Embryonic facial prominence (tissue), 1 donor: ENCODE measurements around the gene CLRN3.

Experiments
- DNase-seq: peaks from one replicate; pipeline ENCODE4 v3.0.0-alpha.2; 2016; ENCODE audit errors: extremely low spot score

CLRN3 gene

GRCh38 chr10:127892743-127893142, at the start of gene CLRN3:
TSS of gene CLRN3 (minus strand) at chr10:127892941. CDS start at chr10:127892784, 157 bp downstream.
- DNase-seq, result no peak

GRCh38 chr10:127940866-127941640, 48.3 kb upstream of the CLRN3 start:
- no peak for DNase-seq

- DNase-seq, result no peak
These were observed 47.1 kb upstream of the CLRN3 start for GRCh38 chr10:127939786-127940330.

DNA sequence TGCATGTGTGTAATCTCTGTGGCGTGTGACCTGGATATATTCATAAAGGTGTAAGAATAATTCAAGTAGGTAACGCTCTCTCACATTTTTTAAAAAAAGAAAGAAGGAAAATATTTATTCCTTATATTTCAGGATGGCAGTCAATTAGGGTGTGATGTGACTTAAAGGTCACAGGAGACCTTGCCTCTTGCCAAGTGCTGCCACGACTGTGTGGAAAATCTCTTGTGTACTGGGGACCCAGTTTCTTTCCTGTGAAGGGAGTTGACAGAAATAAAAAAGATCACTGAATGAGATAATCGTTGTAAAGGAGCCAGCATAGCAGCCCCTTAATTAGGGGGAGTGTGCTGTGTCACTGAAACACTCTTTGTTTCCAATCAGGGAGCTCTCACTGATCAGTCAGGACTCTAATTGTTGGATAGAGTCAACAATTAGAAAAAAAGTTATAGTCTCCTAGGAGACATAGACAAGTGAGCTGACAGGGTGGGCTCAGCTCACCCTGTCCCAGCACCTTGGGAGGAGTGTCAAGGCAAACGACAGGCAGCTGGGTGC, 45.2 kb upstream of the CLRN3 start:
- no peak for DNase-seq

DNA sequence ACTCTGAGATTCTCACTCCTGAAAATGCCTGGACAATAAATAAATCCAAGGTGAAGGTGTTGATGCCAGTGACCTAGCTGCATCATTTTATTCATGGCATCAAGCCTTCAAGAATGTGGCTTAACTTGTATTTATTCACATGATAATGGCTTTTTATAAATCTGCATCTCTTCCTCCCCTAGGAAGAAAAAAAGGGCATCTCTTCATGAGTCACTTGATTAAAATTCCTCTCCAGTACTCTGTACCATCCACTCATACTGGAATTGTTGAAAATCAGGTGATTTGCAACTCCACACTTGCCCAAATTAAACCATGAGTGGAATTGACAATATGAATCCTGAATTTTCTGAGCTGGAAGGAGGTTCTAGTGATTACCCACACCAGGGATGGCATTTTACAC, 44.3 kb upstream of the CLRN3 start:
- DNase-seq, result no peak

GRCh38 chr10:127935071-127935561, 42.4 kb upstream of the CLRN3 start:
- DNase-seq, result no peak

GRCh38 chr10:127934383-127934782, 41.6 kb upstream of the CLRN3 start:
- no peak for DNase-seq

DNA sequence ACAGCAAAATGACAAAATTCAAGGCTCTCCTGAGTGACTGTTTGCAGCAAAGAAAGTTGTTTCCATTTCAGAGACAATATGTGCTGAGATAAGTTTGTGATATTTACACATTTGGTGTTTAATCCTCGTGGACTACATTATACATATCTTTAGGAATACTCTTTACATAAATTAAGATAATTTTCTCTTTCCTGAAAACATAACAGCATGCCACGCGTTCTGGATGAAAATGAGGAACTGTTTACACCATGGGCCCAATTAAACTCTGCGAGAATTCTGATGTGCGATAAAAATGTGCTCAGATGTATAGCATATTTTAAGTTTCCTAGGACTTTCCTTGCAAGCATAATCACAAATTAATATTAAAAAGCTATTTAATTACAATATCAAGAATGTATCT, 40.5 kb upstream of the CLRN3 start:
- DNase-seq, result no peak

DNA sequence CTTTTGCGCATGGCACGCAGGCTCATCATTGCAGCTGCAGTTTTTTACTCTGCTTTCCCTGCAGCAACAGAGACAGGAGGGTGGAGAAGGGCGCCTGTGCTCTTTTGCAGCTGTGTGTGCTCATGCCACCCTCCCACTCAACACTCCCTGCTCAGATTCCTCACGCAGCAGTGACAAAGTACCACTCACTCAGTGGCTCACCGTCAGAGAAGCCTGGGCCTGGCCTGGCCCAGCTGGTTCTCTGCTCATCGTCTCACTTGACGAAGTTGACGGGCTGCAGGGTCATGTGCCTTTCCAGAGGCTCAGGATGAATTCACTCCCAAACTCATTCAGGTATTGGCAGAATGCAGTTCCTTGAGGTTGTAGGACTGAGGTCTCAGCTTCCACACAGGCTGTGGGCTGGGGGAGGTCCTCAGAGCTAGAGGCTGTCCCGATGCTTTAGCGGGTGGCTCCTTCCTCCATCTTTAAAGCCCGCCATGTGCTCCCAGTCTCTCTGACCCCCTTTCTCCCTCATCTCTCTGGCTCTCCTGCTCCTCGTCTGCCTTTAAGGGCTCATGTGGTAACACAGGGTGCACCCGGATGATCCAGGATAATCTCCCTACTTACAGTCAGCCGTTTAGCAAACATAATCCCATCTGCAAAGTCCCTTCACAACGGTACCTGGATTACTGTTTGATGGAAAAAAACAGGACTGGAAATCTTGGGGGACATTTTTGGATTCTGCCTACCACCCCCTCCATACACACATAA, 40.0 kb upstream of the CLRN3 start:
- DNase-seq, result no peak

DNA sequence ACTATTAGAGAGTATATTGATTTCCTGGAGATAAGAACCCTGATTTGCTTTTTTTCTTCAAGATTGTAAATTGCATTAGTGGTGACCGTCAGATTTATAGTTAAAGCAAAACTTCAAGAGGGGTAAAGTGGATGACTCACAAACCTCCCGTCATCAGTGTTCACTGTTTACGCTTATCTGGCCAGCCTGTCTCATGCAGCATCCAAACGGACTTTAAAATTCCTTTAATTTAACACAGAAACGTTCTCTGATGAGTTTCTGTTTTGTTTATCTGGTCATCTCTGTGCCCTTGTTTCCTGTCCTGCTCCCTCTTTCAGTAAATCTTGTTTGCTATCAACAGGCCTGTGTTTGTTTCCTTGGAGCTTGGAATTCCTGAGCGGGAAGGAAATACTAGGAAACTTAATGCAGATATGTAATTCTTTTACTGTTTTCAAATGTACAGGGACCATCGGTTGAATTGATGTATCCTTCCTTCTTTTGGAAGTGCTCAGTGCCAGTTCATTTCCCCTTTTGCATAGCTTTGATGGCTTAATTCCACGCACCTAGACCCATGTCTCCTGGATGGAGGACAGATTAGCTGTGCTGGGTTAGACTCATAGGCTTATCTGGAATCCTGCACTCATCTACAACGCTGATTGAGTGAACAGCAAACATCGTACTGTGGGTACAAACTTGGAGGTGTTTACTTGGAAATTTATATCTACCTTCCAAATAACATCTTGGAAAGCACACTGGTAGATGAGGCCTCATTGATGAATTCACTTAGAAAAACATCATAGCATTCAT, 35.5 kb upstream of the CLRN3 start:
- DNase-seq, result no peak

GRCh38 chr10:127926455-127926854, 33.7 kb upstream of the CLRN3 start:
- no peak for DNase-seq

DNA sequence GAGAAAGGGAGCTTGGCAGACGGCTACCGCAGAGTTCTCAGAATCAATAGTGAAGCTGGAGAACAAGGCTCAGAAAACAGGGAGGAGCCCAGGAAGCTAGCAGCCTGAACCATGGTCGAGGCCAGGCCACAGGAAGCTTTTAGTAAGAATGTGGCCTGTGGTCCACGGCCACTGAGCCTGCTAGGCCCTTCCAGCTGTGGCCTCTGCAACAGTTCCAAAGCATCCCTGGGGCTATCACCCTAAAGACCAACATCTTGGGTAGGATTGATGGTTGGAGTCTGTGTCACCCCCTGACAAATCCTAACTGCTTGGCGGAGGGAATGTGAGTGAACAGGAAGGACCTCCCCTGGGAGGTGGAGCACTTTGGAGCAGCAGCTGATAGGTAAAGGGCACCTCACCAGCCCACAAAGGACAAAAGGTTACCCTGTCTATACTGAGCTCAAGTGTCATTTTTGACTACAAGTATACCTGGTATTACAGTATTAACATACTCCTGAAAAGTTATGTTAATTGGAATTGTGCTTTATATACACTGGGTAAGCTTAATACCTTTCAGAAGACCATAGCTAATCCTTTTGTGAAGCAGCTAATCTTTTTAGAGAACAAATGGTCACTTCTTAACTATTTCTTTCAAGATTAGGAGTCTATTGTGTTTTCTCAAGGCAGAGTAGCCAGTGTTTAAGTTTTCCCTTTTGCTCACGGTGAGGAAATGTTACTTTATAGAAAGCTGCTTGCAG, 32.9 kb upstream of the CLRN3 start:
- DNase-seq, result no peak

DNA sequence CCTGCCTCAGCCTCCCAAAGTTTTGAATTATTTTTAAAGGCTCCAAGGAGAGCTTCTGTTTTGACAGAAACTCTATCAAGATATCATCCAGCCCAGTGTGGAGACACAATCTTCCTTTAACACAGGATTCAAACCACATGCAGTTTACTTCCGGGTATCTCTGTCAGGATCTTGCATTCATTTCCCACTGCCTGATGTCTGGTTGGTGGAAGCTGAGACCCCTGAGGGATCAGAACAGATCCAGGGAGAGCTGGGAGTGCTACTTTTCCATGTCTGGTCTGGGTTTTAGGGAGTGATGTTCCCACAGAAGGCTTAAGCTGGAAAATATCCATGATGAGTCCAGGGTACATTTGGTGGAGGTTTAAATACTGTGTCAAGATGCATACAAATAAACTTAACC, 30.9 kb upstream of the CLRN3 start:
- no peak for DNase-seq

DNA sequence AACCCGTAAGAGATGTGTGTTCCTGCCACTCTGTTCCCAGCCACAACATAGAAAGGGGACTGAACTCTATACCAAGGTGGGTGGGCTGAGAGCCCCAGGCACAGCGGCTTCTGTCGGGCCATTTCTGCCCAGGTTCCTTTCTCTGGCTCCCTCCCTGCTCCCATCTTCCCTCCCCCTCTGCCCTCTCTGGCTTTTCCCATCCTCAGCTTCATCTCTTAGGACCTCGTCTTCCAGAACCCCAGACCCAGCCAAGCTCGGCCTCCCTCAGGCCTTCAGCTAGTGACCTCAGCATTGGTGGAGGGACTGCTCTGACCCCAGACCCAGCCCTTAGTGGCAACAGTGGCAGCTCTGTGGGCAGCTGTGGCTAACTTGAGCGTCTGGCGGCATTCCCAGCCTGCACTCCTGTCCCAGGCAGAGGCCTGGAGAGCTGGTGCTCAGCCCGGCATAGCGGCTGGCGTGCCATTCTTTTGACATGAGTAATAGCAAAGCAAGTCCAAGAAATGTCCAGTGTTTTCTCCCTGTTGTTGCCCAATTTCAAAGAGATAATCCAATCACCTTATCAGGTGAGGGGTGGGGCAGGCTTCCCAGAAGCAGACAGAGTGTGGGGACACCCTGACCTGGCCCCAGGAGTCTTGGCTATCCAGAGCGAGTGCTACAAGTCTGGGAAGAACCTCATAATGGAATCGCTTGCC, 30.1 kb upstream of the CLRN3 start:
- DNase-seq, result no peak

- no peak for DNase-seq
These were observed 29.5 kb upstream of the CLRN3 start for GRCh38 chr10:127922206-127922605.

- DNase-seq, result no peak
These were observed 29.0 kb upstream of the CLRN3 start for GRCh38 chr10:127921753-127922145.

GRCh38 chr10:127921075-127921752, 28.5 kb upstream of the CLRN3 start:
- DNase-seq, result no peak

- DNase-seq, result no peak
These were observed 27.7 kb upstream of the CLRN3 start for GRCh38 chr10:127920306-127921074.
